Left lobe of liver (tissue), 2 donors: Measurements from ENCODE around the gene HOXA4. TPM values are rescaled to one million over a fixed set of nuclear protein-coding genes. Genes with fewer than 3 reads are reported as not detected.
A peak's percentile ranks its signal among the peaks of the same experiment; 100 is the strongest.

Source experiments
- ATAC-seq: fragments of 200-7000 bp; cut with Tn5 transposase; one replicate; pipeline ENCODE4 v1.9.1; 2020; ENCODE audit warnings: mild to moderate bottlenecking, moderate library complexity
- DNase-seq: peaks from one replicate; pipeline ENCODE4 v3.0.0-alpha.2; 2020; ENCODE audit warnings: low spot score
- total RNA-seq: library from RNA; stranded (reverse); gene quantifications from one replicate; pipeline ENCODE4 v1.2.1, GENCODE V29; 2021
- donor health status: DM: no; HTN: no; CAD: no; lungs with moderate emphysema.
- donor health status: DM: no; HTN: yes; CAD: no.

HOXA4 gene
- total RNA-seq, 1 donor from 2014 or later: 0.43 TPM

DNA sequence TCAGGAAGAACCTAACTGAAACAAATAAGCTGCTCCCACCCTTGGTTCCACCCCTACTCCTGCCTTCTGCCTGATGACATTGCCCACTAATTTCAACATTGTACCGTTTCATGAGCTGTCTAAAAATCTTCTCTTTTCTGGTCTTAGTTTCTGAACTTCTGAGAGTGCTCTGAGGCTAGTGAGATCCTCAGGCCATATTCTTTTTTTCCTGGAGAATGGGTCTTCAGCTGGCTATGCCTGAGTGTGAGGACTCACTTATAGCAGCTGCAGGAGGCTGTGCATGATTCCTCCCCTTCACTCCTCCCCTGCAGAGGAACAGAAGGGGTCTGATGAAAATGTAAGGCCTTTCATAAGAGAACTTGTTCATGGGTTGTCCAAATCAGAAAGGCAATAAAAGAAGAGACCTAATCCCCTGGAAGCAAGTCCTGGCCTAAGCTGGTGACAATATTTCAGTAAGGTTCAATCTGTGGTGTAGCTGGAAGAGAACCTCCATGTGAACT is 11.1 kb downstream of the HOXA4 start:
- DNase-seq (peak; percentile 16), ATAC-seq (no peak)

DNA sequence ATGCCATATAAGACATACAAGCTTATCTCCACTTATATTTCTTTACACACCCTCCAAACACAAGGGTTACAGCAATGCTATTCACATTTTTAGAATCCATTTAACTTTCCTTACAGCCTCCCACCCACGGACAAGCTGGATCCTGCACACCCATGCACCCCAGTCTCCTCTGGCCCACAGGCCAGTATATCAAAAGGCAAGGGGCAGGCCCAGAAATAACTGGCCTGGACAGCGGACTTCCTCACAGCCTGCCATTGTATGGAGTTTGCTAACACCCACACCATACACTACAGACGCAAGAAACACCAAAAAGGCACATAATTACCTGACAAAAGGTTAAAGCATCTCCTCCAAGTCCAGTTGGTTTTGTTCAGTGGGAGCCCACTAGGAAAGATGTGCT is 12.0 kb downstream of the HOXA4 start:
- DNase-seq (peak; percentile 22), ATAC-seq (no peak)

- no peak for ATAC-seq
- peak; percentile 38 for DNase-seq
Measured at GRCh38 chr7:27117887-27118491, 12.6 kb downstream of the HOXA4 start.

GRCh38 chr7:27116962-27117886 is 13.3 kb downstream of the HOXA4 start:
- DNase-seq (peak; percentile 30), ATAC-seq (no peak)

- peak; percentile 18 for DNase-seq
- ATAC-seq: no peak
Measured at GRCh38 chr7:27116031-27116961, 14.3 kb downstream of the HOXA4 start.

DNA sequence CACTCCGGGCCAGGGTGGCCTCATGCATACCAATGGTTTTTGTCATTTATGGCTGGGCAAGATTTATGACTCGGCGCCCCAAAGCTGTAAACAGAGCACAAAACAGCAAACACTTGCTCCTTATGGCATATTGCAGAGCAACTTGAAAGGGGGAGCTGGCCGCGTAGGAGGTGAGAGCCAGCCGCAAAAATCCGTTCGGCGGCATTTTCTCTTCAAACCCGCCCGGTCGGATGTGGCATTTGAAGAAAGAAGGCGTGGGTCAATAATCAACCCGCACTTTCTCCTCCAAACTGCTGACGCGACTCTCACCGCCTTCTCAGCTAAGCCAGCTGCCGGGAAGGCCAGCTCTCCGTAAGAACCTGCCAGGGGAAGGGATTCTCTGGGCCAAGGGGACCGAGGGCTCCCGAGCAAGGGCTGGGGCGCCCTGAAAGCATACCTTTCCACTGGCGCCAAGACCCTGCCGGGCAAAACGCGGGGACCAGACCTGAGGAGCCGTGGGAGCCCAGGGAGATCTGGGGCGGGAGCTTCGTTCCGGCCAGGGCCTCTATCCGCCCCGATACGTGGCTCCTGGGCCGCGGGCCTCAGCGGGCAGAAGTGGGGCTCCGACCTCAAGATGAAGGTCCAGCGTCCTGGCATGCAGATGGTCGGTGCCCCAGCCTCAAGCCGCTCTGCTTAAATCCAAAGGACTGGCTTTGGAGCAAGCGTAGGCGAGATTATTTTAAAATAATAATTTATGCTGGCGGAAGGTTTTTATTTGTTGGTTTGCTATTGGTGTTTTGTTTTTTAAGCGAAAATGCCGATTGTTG is 15.1 kb downstream of the HOXA4 start:
- DNase-seq (no peak), ATAC-seq (no peak)

DNA sequence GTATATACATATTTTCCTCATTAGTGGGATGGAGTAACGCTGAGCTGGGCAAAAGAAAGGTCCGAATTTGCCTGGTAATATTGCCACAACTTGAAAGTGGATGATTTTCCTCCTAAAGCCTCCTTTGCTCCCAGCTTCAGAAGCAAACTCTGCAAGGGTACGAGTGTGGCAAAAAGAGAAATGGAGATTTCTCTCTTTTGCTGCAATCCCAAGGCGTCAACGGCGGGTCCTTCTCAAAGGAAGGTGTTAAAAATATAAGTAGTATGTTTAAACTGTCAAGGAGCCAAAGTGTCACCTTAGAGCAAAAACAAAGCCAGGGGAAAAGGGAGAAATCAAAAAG is 15.7 kb downstream of the HOXA4 start:
- DNase-seq (no peak), ATAC-seq (no peak)

GRCh38 chr7:27113991-27114769 is 16.4 kb downstream of the HOXA4 start:
- DNase-seq (no peak), ATAC-seq (peak; percentile 50)

DNA sequence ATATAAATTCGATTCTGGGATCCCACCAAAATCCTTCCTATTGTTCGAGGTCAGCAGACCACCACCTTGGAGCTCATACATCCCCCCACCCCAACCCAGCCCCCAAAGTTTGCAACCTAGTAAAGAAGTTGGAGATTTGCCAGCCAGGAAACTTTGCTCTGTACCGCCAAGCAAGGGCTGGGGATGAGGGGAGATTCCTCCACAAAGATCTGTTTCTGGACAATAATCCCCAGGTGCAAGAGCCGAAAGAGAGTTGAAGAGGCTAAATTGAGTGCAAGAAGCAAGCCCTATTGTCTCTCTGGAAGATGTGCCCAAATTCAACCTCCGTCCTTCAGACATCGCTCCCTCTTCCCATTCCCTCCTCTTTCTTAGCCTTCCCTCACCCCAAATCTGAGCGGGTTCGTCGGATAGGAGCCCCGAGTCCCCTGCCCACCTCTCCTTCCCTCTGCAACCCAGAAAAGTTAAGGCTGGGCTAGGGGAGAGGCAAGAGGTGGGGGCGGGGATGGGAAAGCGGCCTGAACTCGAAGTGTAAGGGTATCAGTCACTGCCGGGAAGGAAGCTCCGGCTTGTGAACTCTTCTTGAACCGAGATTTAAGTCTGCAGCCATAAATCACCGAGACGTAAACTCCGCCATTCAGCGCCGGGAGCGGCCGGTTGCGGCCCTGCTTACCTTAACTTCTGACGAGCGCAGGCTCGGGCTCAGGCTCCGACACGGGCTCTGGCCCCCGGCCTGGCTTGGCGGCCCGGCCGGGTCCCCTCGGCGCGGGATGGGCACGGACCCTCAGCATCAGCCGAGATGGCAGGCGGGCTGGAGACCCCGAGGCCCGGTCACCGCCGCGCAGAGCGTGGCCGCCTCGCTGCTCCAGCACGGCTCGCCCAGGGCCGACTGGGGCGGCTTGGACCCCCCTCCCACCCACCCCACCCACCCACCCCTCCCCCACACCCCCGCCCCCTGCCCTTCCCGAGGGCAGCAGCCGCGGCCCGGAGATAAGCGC is 17.3 kb downstream of the HOXA4 start:
- DNase-seq (no peak), ATAC-seq (peak; percentile 53)

DNA sequence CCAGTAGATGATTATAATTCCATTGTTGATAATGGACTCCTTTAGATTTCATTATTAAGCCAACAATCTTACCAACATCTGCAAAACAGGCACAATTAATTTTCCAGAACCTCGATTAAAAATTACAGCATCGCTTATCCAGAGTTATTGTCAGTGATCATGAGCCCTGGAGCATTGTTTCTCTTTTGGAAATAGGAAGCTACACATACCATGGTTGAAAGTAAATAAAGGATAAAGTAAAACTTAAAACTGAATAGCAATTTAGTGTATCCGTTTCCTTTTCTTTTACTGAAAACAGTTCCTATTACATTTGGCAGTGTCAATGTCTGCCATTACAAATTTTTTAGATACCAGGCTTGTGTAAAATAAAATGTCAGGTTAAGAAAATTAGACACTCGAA is 18.2 kb downstream of the HOXA4 start:
- ATAC-seq (no peak), DNase-seq (no peak)

DNA sequence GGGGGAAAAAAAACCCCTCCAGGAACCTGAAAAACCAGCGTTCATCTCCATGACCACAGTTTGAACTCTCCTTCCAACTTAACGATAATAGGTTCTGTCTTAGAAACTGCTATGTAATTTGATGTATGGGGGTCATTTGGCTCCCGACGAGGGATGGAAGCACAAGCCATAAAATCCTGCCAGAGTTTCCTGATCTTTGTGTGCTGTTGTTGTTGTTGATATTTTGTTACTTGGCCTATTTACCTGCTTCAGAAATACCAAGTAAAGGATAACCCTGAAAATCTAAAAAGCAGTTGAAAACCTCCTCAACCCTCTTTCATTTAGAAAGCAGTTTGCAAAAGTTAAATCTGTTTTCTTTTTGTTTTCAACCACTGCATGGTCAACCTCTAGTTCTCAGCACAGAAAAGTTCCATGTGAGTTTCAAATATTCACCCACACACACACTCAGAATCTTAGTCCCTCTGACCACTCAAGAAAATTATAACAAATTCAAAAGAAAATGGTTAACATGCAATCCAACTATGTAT is 18.7 kb downstream of the HOXA4 start:
- DNase-seq (no peak), ATAC-seq (no peak)

- no peak for DNase-seq
- no peak for ATAC-seq
Measured at GRCh38 chr7:27111042-27111750, 19.4 kb downstream of the HOXA4 start.

- ATAC-seq: no peak
- no peak for DNase-seq
Measured at GRCh38 chr7:27110186-27111031, 20.1 kb downstream of the HOXA4 start.

DNA sequence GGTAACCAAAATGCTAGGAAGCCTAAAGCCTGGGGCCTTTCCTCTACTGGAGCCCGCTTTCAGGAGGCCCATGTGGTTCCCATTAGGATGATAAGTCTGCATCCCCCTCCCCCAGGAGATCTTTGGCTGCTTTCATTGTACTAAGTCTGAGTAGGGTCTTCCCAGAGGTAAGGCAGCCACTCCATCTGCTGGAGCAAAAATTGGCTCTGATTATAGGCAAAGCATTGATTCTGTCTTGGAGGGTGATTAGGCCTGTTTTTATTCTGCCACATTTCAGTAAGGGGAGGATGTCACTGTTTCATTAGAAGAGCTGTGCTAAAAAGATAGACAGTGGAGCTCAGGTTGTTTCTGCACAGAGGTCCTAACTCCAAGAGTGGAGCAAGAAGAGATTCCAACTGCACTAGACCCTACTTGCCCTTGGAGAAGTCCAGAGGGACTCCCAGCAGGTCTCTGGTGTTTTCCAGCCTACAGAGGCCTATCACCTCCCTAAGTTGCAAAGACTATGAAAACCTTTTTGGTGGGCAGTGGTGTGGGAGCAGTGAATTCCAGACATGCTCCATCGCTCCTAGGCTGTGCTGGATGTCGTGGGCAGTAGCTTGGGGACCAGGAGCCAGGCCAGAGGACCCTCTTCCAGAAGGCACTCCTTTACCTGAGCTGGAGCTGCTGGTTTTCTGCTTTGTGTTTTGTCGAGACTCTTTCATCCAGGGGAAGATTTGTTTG is 20.9 kb downstream of the HOXA4 start:
- DNase-seq: no peak
- no peak for ATAC-seq

DNA sequence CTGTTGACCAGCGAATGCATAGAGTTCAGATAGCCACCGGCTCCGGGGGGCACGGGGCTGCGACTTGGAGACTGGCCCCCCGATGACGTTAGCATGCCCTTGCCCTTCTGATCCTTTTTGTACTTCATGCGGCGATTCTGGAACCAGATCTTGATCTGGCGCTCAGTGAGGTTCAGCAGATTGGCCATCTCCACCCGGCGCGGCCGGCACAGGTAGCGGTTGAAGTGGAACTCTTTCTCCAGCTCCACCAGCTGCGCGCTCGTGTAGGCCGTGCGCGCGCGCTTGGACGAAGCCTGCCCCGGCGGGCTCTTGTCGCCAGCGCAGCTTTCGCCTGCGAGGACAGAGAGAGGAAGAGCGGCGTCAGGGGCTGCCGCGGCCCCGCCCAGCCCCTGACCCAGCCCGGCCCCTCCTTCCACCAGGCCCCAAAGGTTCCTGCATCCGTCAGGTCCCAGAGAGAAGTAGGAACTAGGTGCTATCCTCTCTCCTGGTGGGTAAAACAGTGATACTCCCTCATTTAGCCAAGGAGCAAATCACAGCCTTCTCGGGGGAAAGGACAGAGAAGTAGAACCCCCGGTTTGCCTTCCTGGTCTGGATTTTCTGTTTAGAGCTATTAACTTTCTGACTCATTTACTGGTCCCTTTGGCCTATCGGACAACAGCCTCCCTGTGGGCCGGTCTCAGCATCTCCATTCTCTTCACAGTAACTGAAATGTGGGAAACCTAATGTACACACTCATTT is 22.0 kb downstream of the HOXA4 start:
- DNase-seq: no peak
- ATAC-seq: peak; percentile 72
